Activated CD4-positive, alpha-beta T cell treated with anti-CD3 and anti-CD28 coated beads, Interleukin-2, amount 10 ng/mL, durations not matched to agents 24 days and 14 days (primary cell): ENCODE data around the gene PTPRD. TPM values are rescaled to one million over a fixed set of nuclear protein-coding genes. Genes with fewer than 3 reads are reported as not detected.

Experiments used
- DNase-seq: peaks from one replicate; pipeline ENCODE4 v3.0.0; 2022
- H3K27ac Mint-ChIP-seq: one replicate; pipeline ENCODE4 v1.8.0; 2022; ENCODE audit warnings: mild to moderate bottlenecking, mixed read lengths
- H3K27me3 Mint-ChIP-seq: one replicate; pipeline ENCODE4 v1.8.0; 2022; ENCODE audit warnings: mixed read lengths
- H3K36me3 Mint-ChIP-seq: one replicate; pipeline ENCODE4 v1.8.0; 2022; ENCODE audit warnings: low read depth, mild to moderate bottlenecking, mixed read lengths
- H3K4me1 Mint-ChIP-seq: one replicate; pipeline ENCODE4 v1.8.0; 2021; ENCODE audit warnings: mixed read lengths
- H3K4me3 Mint-ChIP-seq: one replicate; pipeline ENCODE4 v1.8.0; 2022; ENCODE audit warnings: mild to moderate bottlenecking, moderate library complexity, mixed read lengths
- H3K9me3 Mint-ChIP-seq: one replicate; pipeline ENCODE4 v1.8.0; 2021; ENCODE audit warnings: mixed read lengths
- intact Hi-C: fragments of 100-400 bp; cut with micrococcal nuclease; formaldehyde crosslinking; loops from one replicate; pipeline ENCODE4 v1.15.1; 2023
- total RNA-seq: library from RNA; stranded (reverse); gene quantifications from 2 replicates; pipeline ENCODE4 v1.2.3, GENCODE V29; 2022

PTPRD gene
- total RNA-seq, 1 donor from 2014 or later = not detected

GRCh38 chr9:9917400-9917799 lies 695.4 kb downstream of the PTPRD start:
- intact Hi-C loops = no loop called here

GRCh38 chr9:9914174-9914573 lies 698.6 kb downstream of the PTPRD start:
- H3K4me1 Mint-ChIP-seq = no peaks in the 10 kb centered on the region
- no peaks in the 10 kb centered on the region for H3K36me3 Mint-ChIP-seq
- H3K4me3 Mint-ChIP-seq = no peak overlapping the region
- DNase-seq = no peak
- no peaks in the 10 kb centered on the region for H3K9me3 Mint-ChIP-seq
- H3K27me3 Mint-ChIP-seq = no peaks in the 10 kb centered on the region
- intact Hi-C loops = no loop called here
- H3K27ac Mint-ChIP-seq = no peak overlapping the region

More at GRCh38 chr9:9917400-9917799, 695.4 kb downstream of the PTPRD start:
- no peaks in the 10 kb centered on the region for H3K9me3 Mint-ChIP-seq
- no peak overlapping the region for H3K4me3 Mint-ChIP-seq
- no peaks in the 10 kb centered on the region for H3K27me3 Mint-ChIP-seq
- H3K36me3 Mint-ChIP-seq = no peaks in the 10 kb centered on the region
- no peak overlapping the region for H3K27ac Mint-ChIP-seq
- no peaks in the 10 kb centered on the region for H3K4me1 Mint-ChIP-seq
- DNase-seq = no peak

GRCh38 chr9:9913276-9913832 lies 699.4 kb downstream of the PTPRD start:
- Mint-ChIP-seq H3K36me3 (no peaks in the 10 kb centered on the region), H3K4me1 (no peaks in the 10 kb centered on the region), H3K9me3 (no peaks in the 10 kb centered on the region), H3K27me3 (no peaks in the 10 kb centered on the region), H3K27ac (no peak overlapping the region), H3K4me3 (no peak overlapping the region)
- intact Hi-C loops = no loop called here
- no peak for DNase-seq

GRCh38 chr9:9912459-9912858 lies 700.3 kb downstream of the PTPRD start:
- intact Hi-C loops = no loop called here
- no peak overlapping the region for H3K27ac Mint-ChIP-seq
- H3K27me3 Mint-ChIP-seq = no peaks in the 10 kb centered on the region
- H3K4me1 Mint-ChIP-seq = no peaks in the 10 kb centered on the region
- H3K36me3 Mint-ChIP-seq = no peaks in the 10 kb centered on the region
- DNase-seq = no peak
- H3K4me3 Mint-ChIP-seq = no peak overlapping the region
- H3K9me3 Mint-ChIP-seq = no peaks in the 10 kb centered on the region

GRCh38 chr9:9905736-9906135 lies 707.1 kb downstream of the PTPRD start:
- Mint-ChIP-seq H3K4me3 (no peak overlapping the region), H3K36me3 (no peaks in the 10 kb centered on the region), H3K9me3 (no peaks in the 10 kb centered on the region), H3K27ac (no peak overlapping the region), H3K27me3 (no peaks in the 10 kb centered on the region), H3K4me1 (no peaks in the 10 kb centered on the region)
- no peak for DNase-seq
- intact Hi-C loops = no loop called here

- H3K9me3 Mint-ChIP-seq = no peaks in the 10 kb centered on the region
- H3K27me3 Mint-ChIP-seq = no peaks in the 10 kb centered on the region
- intact Hi-C loops = no loop called here
- H3K4me3 Mint-ChIP-seq = no peak overlapping the region
- H3K4me1 Mint-ChIP-seq = no peaks in the 10 kb centered on the region
- DNase-seq = no peak
- H3K36me3 Mint-ChIP-seq = no peaks in the 10 kb centered on the region
- H3K27ac Mint-ChIP-seq = no peak overlapping the region
Measured at GRCh38 chr9:9904041-9904440, 708.8 kb downstream of the PTPRD start.

GRCh38 chr9:9901624-9902023 lies 711.2 kb downstream of the PTPRD start:
- Mint-ChIP-seq H3K9me3 (no peaks in the 10 kb centered on the region), H3K4me3 (no peak overlapping the region), H3K4me1 (no peaks in the 10 kb centered on the region), H3K36me3 (no peaks in the 10 kb centered on the region), H3K27me3 (no peaks in the 10 kb centered on the region), H3K27ac (no peak overlapping the region)
- no peak for DNase-seq
- intact Hi-C loops = no loop called here

GRCh38 chr9:9893837-9894236 lies 719.0 kb downstream of the PTPRD start:
- Mint-ChIP-seq H3K27ac (no peak overlapping the region), H3K4me1 (no peaks in the 10 kb centered on the region), H3K4me3 (no peak overlapping the region), H3K9me3 (no peaks in the 10 kb centered on the region), H3K27me3 (no peaks in the 10 kb centered on the region), H3K36me3 (no peaks in the 10 kb centered on the region)
- intact Hi-C loops = no loop called here
- DNase-seq = no peak

- Mint-ChIP-seq H3K9me3 (no peaks in the 10 kb centered on the region), H3K4me3 (no peak overlapping the region), H3K27ac (no peak overlapping the region), H3K4me1 (no peaks in the 10 kb centered on the region), H3K36me3 (no peaks in the 10 kb centered on the region), H3K27me3 (no peaks in the 10 kb centered on the region)
- intact Hi-C loops = no loop called here
- no peak for DNase-seq
Measured at GRCh38 chr9:9892217-9892616, 720.6 kb downstream of the PTPRD start.

GRCh38 chr9:9881692-9882091 lies 731.1 kb downstream of the PTPRD start:
- intact Hi-C loops = no loop called here
- H3K36me3 Mint-ChIP-seq = no peaks in the 10 kb centered on the region
- no peak for DNase-seq
- H3K4me1 Mint-ChIP-seq = no peaks in the 10 kb centered on the region
- no peaks in the 10 kb centered on the region for H3K27me3 Mint-ChIP-seq
- no peak overlapping the region for H3K4me3 Mint-ChIP-seq
- H3K9me3 Mint-ChIP-seq = no peaks in the 10 kb centered on the region
- H3K27ac Mint-ChIP-seq = no peak overlapping the region

GRCh38 chr9:9874270-9874669 lies 738.5 kb downstream of the PTPRD start:
- DNase-seq = no peak
- Mint-ChIP-seq H3K36me3 (no peaks in the 10 kb centered on the region), H3K4me1 (no peaks in the 10 kb centered on the region), H3K27me3 (no peaks in the 10 kb centered on the region), H3K9me3 (no peaks in the 10 kb centered on the region), H3K27ac (no peak overlapping the region), H3K4me3 (no peak overlapping the region)
- intact Hi-C loops = no loop called here

GRCh38 chr9:9862235-9862810 lies 750.5 kb downstream of the PTPRD start:
- intact Hi-C loops = no loop called here
- no peak for DNase-seq
- Mint-ChIP-seq H3K9me3 (no peaks in the 10 kb centered on the region), H3K4me1 (peaks cover 2% of the 10 kb centered on the region), H3K27ac (no peak overlapping the region), H3K27me3 (no peaks in the 10 kb centered on the region), H3K4me3 (no peak overlapping the region), H3K36me3 (no peaks in the 10 kb centered on the region)

GRCh38 chr9:9855177-9856078 lies 757.4 kb downstream of the PTPRD start:
- Mint-ChIP-seq H3K36me3 (no peaks in the 10 kb centered on the region), H3K4me3 (no peak overlapping the region), H3K9me3 (no peaks in the 10 kb centered on the region), H3K27ac (no peak overlapping the region), H3K27me3 (no peaks in the 10 kb centered on the region), H3K4me1 (no peaks in the 10 kb centered on the region)
- intact Hi-C loops = no loop called here
- DNase-seq = no peak

GRCh38 chr9:9847750-9848149 lies 765.1 kb downstream of the PTPRD start:
- Mint-ChIP-seq H3K27me3 (no peaks in the 10 kb centered on the region), H3K4me3 (no peak overlapping the region), H3K9me3 (no peaks in the 10 kb centered on the region), H3K27ac (no peak overlapping the region), H3K36me3 (no peaks in the 10 kb centered on the region), H3K4me1 (peaks cover 6% of the 10 kb centered on the region)
- intact Hi-C loops = no loop called here
- DNase-seq = no peak
